NCI-H82 treated with DMSO at 0.1 percent for 48 hours (cell line): ENCODE measurements around the gene MYH14.
"Not testable (repeated sequence)": the region's sequence is repeated elsewhere in the genome, so short reads cannot be mapped to it uniquely, and the experiment has no call there.

Experiments
- DNase-seq: peaks from one replicate; lab custom pipeline; 2025; ENCODE audit not compliant: unreplicated experiment; lab: John Stamatoyannopoulos, UW

MYH14 gene

GRCh38 chr19:50223439-50223716 is 20.0 kb downstream of the MYH14 start:
- no peak for DNase-seq

- no peak for DNase-seq
Observed at GRCh38 chr19:50224986-50225747, 21.7 kb downstream of the MYH14 start.

- no peak for DNase-seq
Observed at GRCh38 chr19:50226536-50226935, 23.1 kb downstream of the MYH14 start.

- not testable (repeated sequence) for DNase-seq
Observed at GRCh38 chr19:50228153-50228552, 24.7 kb downstream of the MYH14 start.

- no peak for DNase-seq
Observed at GRCh38 chr19:50230379-50231351, 27.2 kb downstream of the MYH14 start.

- DNase-seq = not testable (repeated sequence)
Observed at GRCh38 chr19:50231417-50231816, 28.0 kb downstream of the MYH14 start.

- no peak for DNase-seq
Observed at GRCh38 chr19:50231821-50232220, 28.4 kb downstream of the MYH14 start.

GRCh38 chr19:50232600-50232999 is 29.2 kb downstream of the MYH14 start:
- no peak for DNase-seq

- no peak for DNase-seq
Observed at GRCh38 chr19:50233308-50233910, 30.0 kb downstream of the MYH14 start.

- DNase-seq = not testable (repeated sequence)
Observed at GRCh38 chr19:50237493-50237892, 34.1 kb downstream of the MYH14 start.

GRCh38 chr19:50238043-50238442 is 34.6 kb downstream of the MYH14 start:
- DNase-seq = no peak

GRCh38 chr19:50239921-50240590 is 36.6 kb downstream of the MYH14 start:
- no peak for DNase-seq

- no peak for DNase-seq
Observed at GRCh38 chr19:50242581-50242980, 39.2 kb downstream of the MYH14 start.

GRCh38 chr19:50244695-50245094 is 41.3 kb downstream of the MYH14 start:
- no peak for DNase-seq

- no peak for DNase-seq
Observed at GRCh38 chr19:50248413-50248812, 45.0 kb downstream of the MYH14 start.

- DNase-seq = no peak
Observed at GRCh38 chr19:50248826-50249225, 45.4 kb downstream of the MYH14 start.

- DNase-seq = no peak
Observed at GRCh38 chr19:50249636-50250035, 46.2 kb downstream of the MYH14 start.

- DNase-seq = no peak
Observed at GRCh38 chr19:50250450-50251136, 47.2 kb downstream of the MYH14 start.

GRCh38 chr19:50252111-50252886 is 48.9 kb downstream of the MYH14 start:
- no peak for DNase-seq

GRCh38 chr19:50252887-50253268 is 49.5 kb downstream of the MYH14 start:
- no peak for DNase-seq
